GM19328 (cell line): ENCODE data around the gene TERB2.
"Not testable (repeated sequence)": the region's sequence is repeated elsewhere in the genome, so short reads cannot be mapped to it uniquely, and the experiment has no call there.

Experiments
- ATAC-seq: cut with Tn5 transposase; IDR thresholded peaks from one replicate; pipeline ENCODE4 v1.9.1; 2021; ENCODE audit warnings: mild to moderate bottlenecking, moderate library complexity; ENCODE audit not compliant: unreplicated experiment

The TERB2 gene, protein sequence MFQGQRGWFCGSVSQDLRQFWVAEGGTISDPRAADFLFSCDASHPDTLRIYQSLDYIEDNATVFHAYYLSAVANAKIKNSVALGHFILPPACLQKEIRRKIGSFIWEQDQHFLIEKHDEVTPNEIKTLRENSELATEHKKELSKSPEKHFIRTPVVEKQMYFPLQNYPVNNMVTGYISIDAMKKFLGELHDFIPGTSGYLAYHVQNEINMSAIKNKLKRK

DNA sequence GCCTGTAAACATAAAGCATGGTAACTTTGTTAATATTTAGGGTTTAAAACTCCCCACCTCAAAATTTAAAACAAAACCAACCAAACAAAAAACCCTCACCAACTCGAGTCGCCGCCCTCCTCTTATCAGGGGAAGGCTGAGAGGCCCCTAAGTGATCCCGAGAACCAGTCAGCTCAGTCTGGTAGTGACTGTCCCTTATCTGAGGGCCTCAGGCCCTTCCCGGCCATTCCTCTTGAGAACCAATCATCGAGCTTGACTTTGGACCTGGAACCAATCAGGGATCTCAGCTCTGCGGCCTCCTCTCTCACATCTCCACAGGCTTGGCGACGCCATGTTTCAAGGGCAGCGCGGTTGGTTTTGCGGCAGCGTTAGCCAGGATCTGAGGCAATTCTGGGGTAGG, at the start of gene TERB2:
Gene TERB2 (plus strand): TSS at position 300 of the 400 bp plus-strand sequence. CDS start 32 bp downstream, at position 332.
- ATAC-seq = no peak

DNA sequence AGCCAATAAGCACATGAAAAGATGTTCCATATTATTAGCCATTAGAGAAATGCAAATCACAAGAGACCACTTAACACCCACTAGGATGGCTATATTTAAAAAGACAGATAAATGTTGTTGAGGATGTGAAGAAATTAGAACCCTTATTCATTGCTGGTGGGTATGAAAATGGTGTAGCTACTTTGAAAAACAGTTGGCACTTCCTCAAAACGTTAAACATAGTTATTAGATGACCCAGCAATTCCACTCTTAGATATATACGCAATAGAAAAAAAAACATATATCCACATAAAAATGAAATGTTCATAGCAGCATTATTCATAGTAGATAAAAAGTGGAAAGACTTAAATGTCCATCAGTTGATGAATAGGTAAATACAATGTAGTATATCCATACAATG, 47.1 kb upstream of the TERB2 start:
- ATAC-seq = no peak

DNA sequence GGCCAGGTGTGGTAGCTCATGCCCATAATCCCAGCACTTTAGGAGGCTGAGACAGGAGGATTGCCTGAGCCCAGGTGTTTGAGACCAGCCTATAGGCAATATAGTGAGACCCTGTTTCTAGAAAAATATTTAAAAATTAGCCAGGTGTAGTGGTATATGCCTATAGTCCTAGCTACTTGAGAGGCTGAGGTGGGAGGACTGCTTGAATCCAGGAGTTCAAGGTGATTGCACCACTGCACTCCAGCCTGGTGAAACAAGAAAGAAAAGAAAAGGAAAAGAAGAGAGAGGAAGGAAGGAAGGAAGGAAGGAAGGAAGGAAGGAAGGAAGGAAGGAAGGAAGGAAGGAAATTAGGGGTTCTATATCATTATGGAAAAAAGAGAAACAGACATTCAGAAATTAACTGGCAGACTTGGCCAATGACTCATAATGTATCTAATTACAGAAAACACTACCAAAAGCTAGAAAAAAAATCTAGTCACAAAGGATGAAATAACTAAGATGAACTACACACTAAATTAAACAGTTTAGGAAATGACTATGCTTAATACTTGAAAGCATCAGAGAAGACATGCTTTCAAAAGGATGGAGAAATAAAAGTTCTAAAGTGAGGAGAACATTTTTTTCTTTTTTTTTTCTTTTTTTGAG, 45.4 kb upstream of the TERB2 start:
- ATAC-seq = no peak

DNA sequence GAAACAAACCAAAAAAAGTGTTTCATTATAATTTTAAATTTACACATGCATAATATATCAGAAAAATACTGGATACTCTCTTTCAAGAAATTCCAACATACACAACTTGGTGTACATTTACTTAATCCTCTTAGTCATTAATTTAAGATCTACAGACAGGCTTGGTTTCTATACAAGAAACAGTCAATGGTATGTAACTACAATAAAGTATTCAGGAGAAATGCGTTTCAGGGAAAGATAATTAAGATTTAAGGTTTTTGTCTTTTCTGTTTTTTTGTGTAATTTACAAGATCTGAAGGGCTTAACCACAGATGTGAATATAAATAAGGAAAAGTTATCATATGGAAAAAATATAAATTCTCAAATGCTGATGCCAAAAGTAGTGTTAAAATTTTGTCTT, 44.3 kb upstream of the TERB2 start:
- not testable (repeated sequence) for ATAC-seq

DNA sequence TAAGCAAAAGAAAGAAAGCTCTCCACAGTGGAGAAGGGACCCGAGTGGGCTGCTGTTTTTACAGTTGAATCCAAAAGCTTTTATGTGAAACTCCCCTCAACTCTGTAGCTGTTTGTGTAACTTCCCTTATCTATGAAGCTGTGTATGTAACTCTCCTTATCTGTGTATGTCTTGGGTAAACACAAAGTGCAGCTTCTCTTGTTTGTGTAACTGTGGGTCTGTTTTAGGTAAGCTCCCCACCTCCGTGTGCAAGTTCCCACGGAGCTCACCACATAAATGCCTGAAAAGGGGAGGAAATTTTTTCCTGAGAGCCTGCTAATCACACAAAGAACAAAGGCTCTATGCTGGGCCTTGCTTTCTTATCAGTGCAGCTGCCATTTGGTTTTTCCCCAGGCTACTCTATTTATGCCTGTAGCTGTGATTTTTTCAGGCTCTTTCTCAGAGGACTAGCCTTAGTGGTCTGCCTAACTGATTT, 43.5 kb upstream of the TERB2 start:
- not testable (repeated sequence) for ATAC-seq

DNA sequence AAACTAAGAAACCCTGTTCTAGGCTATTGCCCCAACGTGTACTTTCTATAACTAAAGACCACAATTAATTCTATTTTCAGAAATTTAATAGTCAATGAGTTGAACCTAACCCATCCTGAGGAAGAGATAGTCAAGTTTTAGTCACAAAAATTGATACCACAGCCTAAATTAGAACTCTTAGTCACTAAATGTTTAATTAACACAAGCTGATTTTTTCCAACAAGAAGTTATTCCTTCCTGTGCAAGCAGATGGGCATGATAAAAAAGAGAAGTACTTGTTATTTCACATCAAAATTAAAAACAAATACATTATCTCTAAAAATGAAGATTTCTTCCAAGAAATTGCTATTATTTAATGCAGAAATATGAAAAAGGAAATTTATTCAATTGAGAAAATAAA, 38.4 kb upstream of the TERB2 start:
- no peak for ATAC-seq

DNA sequence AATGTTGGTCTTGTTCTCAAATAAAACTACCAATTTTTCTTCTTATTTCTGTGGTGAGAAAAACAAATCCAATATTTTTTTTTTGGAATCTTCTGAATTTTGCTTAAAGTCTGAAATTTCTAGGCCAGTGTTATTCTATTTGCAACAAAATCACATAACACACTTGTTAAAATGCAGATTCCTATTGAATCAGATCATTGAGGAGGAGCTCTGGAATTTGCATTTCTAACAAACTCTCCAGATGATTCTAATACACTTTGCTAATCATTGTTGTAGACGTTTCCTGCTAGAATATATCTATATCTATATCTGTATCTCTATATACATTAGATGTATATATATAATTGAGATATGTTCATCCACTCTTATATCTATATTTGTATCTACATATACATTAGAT, 27.8 kb upstream of the TERB2 start:
- ATAC-seq = not testable (repeated sequence)

DNA sequence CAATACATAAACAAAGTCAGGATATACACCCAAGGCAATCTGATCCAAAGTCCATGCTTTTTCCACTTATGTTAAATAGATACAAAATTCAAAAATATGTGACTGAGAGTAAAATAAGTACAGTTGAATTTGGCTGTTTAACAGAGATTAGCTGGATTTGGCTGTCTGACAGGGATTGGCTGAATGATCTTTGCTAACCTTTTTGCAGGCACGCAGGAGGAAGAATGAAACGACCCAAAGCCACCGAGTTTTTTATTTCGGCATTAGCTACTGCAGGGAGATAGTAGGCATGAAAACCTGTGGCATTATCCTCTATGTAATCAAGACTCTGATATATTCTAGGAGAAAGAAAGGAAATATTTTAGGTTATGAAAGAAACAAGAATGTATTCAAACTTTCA, 26.2 kb upstream of the TERB2 start:
- not testable (repeated sequence) for ATAC-seq

DNA sequence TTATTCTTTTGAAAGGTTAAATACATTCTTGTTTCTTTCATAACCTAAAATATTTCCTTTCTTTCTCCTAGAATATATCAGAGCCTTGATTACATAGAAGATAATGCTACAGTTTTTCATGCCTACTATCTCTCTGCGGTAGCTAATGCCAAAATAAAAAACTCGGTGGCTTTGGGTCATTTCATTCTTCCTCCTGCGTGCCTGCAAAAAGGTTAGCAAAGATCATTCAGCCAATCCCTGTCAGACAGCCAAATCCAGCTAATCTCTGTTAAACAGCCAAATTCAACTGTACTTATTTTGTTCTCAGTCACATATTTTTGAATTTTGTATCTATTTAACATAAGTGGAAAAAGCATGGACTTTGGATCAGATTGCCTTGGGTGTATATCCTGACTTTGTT, 1.8 kb downstream of the TERB2 start:
- ATAC-seq = not testable (repeated sequence)

DNA sequence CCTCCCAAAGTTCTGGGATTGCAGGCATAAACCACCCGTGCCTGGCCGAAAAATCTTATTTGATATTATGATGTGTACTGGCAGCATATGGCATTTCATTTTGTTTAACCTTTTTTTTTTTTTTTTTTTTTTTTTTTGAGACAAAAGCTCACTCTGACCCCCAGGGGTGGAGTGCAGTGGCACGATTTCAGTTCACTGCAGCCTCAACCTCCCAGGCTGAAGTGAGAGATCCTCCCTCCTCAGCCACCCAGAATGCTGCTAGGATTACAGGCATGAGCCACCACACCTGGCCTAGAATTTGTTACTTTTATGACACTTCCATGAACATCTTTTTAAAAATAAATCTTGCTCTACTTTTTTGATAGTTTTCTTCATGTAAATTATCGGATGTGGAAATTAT, 12.0 kb downstream of the TERB2 start:
- no peak for ATAC-seq

DNA sequence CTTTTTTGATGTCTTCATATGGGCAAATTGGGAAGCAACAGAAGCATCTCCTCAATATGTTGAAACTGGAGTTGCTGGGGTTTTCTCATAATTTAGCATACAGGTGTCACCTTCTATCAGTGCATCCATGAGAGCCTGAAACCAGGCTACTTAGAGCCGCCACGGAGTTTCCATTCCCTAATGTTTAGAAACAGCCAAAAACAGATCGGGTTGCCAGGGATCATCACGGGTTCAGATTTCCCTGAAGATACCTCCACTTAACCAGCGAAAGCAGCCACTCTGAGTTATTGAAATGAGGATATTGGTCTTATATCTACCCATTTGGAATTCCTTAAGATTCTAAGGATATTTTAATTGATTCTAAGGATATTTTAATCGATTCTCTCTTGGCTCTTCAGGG, 14.5 kb downstream of the TERB2 start:
- no peak for ATAC-seq

DNA sequence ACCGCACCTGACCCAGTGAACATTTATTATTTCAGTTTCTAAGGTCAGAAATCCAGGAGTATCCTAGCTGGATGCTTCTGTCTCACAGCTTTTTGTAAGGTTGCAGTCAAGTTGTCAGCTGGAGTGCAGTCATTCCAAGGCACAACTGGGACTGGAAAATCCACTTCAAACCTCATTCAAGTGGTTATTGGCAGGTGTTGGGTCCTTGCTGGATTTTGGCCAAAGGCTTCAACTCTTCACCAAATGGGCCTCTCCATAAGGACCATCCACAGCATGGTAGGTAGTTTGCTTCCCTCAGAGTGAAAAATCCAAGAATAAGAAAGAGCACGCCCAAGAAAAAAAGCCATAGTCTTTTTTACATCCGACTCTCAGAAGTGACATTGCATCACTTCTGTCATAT, 19.7 kb downstream of the TERB2 start:
- not testable (repeated sequence) for ATAC-seq

DNA sequence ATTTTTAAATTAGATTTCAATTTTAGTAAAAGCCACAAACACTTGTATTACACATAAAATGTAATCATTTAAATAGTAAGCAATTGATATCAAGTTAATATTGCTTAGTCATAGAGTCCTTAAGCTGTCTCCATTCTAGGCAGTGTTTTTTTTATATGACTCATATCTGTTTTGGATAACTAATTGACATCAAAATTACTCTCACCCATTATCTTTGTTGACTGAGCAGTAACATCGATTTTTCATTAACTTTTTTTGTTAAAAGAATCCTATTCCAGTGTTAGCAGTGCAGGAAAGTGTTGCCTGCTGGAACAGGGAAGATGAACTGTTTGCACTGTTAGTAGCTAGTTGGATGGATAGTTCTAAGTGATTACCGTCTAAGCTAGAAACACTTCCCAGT, 21.3 kb downstream of the TERB2 start:
- not testable (repeated sequence) for ATAC-seq

DNA sequence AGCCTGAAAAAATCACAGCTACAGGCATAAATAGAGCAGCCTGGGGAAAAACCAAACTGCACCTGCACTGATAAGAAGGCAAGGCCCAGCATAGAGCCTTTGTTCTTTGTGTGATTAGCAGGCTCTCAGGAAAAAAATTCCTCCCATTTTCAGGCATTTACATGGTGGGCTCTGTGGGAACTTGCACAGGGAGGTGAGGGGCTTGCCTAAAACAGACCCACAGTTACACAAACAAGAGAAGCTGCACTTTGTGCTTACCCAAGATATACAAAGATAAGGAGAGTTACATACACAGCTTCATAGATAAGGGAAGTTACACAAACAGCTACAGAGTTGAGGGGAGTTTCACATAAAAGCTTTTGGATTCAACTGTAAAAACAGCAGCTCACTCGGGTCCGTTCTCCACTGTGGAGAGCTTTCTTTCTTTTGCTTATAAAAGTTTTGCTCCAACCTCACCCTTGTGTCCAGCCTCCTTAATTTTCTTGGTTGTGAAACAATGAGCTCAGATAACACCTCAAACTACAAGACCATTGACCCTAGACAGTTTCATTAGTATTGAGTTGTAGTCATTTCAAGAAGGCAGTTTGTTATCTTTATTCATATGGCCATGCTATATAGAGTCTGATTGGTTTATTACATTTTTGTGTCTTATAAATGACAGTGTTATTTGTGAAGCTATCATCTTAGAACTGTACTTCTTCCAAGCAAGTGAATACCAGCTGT, 23.3 kb downstream of the TERB2 start:
- ATAC-seq = not testable (repeated sequence)

DNA sequence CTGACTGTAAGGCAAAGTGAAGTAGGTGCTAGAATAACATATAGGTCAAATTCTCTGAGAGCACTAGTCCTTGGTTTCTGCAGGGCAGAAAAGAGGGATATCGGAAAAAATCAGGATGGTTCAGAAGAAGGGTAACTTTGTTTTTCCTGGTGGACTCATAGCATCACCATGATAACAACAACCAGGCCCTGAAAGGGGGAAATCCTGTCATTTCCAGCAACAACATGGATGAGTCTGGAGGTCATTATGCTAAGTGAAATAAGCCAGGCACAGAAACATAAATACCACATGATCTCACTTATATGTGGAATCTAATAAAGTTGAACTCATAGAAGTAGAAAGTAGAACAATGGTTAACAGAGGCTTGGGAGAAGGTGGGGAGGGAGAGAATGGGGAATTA, 27.7 kb downstream of the TERB2 start:
- ATAC-seq = not testable (repeated sequence)

DNA sequence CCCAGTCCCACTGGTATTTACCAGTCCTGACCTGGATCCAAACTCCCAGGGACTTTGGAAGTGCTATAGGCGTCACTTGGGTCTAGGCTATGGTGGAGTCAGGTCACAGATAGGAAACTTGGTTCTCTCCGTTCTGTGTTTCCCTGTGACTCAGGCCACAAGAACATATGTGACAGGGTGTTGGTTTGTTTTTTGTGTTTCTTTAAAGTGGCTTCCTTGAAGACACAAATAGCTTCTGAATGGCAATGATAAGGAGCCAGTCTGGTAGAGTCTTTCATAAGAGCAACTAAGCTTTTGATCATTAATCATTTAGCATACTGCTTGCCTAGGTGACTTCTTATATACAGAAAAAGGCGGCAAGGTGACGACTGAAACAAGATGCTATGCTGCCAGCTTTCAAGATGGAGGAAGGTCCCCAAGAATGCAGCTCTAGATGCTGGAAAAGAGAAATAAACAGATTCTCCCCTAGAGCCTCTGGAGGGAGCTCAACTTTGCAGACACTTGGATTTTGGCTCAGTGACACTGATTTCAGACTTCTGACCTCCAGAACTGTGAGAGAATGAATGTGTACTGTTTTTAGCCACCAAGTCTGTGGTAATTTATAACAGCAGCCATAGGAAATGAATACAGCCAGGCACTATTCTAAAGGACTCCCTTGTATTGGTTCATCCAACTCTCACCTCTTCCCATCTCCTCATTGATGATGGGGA, 30.0 kb downstream of the TERB2 start:
- not testable (repeated sequence) for ATAC-seq

DNA sequence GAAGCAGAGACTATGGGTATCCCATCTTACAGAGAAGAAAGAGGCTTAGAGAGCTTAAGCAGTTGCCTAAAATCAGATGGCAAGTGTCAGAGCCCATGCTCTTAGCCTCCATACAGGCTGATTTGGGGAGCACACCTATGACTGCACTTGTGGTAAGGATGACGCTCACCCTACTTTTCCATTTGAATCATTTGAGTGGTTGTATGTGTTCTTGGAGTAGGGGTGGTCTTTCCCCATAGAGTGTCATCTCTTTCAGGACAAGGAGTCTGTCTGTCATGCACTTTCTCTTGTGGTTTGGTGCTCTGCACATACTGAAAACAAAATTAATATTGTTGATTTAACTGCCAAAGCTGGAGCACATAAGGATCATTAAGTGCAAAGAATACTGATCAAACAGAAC, 31.2 kb downstream of the TERB2 start:
- not testable (repeated sequence) for ATAC-seq

DNA sequence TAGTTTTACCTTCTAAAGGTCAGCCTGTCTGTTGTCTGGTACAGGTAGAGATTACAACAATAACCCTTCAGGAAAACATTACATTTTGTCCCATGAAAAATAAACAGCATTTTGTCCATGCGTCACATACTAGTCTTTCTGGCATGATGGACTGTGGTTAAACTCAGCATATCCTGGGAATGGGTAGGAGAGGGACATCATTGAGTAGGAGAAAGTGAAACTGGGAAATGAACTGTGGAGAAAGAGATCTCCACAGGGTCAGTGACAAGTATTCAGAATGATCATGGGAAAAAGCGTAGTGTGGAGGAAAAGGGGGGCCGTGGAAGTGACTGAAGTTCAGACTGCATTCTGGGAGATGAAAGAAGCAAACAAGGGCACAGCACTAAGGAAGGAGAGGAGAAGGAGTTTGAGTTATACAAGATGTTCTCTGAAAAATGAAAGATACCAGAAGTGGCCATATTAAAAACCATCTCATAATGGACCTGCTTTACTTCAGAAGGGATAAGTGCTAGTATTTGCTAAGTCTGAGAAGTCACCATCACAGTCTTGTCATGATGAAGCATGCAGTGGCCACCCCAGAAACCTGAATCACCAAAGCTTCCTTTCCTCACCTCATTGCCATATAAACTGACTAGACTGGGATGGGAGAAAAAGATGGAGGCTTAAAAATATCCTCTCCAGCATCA, 31.8 kb downstream of the TERB2 start:
- ATAC-seq = not testable (repeated sequence)

DNA sequence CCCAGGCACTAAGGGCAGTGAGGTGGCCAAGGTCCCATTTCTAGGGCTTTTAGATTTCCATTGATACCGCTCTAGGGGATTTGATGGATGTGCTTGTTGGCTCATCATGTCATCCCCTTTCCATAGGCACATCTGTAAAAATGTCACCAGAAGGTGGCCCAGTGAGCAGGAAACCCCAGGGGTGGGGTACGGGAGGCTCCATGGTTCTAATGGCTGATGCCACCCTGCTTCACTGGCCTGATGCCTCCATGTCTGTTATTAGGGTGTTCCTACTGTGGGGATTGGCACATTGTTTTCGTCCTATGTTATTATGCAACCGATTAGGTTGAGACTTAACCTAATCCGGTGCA, 32.4 kb downstream of the TERB2 start:
- not testable (repeated sequence) for ATAC-seq

DNA sequence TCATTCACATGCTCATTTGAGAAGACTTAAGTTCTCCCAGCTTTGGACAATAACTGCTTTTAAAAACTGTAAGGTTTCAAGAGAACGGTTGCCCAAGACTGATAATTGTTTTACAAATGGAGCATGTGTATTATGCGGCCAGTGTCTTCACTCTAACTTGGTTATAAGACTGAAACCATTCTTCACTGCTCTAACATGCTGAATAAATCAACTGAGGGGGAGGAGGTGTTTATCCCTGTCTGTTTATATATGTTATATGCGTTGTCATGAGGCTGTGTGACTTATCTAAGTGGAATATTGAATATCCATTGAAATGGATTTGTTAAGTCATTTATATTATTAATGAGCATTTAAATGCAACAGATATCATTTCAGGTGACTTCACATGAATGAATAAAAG, 41.1 kb downstream of the TERB2 start:
- ATAC-seq = not testable (repeated sequence)

DNA sequence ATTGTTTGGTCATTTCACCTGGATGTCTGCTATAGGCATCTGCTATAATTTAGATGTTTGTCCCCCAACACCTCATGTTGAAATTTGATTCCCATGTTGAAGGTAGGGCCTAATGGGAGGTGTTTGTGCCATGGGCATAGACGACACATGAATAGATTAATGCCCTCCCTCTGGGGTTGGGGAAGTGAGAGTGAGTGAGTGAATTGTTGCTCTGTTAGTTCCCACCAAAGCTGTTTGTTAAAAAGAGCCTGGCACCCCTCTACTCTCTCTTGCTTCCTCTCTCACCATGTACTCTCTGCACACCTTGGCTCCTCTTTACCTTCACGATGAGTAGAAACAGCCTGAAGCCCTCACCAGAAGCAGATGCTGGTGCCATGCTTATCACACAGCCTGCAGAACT, 42.6 kb downstream of the TERB2 start:
- no peak for ATAC-seq
